AG09309 (cell line): ENCODE results near the gene ADGRG4.
"Not testable (repeated sequence)": the region's sequence is repeated elsewhere in the genome, so short reads cannot be mapped to it uniquely, and the experiment has no call there.

ENCODE experiments used
- DNase-seq: peaks from one replicate; pipeline ENCODE4 v3.0.0-alpha.2; 2010; ENCODE audit warnings: low read depth
- H3K4me3 ChIP-seq: 2 replicates; pipeline ENCODE4 v1.5.1; 2011; ENCODE audit warnings: mild to moderate bottlenecking, low read depth, low read length, moderate library complexity; ENCODE audit not compliant: control insufficient read depth
- TF ChIP-seq, protein P1 (sequence below): IDR thresholded peaks from 2 replicates; pipeline ENCODE4 v1.5.1; 2011; ENCODE audit warnings: mild to moderate bottlenecking, low read depth, low read length, inconsistent platforms; ENCODE audit not compliant: insufficient read depth, control insufficient read depth; ENCODE audit errors: missing control alignments

ADGRG4 gene

DNA sequence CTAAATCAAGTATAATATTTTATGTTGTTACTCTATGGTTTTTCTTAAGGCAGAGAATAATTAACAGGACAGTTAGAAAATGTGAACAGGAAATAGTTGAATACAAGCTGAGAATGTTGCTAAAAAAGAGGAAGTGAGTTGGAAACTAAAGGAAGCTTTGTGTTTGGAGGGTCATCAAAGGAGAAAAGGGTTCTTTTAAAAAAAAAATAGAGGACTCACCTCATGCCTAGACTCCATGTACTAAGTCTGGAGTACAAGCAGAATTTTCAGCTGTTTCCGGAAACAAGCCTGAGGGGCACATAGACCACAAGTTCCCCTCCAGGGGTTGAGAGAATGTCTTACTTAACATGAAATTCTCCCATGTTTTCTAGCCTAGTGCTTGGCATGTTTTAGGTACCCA, 29.5 kb upstream of the ADGRG4 start:
- DNase-seq = no peak
- no peak overlapping the region for H3K4me3 ChIP-seq
- TF ChIP-seq, protein P1, sequence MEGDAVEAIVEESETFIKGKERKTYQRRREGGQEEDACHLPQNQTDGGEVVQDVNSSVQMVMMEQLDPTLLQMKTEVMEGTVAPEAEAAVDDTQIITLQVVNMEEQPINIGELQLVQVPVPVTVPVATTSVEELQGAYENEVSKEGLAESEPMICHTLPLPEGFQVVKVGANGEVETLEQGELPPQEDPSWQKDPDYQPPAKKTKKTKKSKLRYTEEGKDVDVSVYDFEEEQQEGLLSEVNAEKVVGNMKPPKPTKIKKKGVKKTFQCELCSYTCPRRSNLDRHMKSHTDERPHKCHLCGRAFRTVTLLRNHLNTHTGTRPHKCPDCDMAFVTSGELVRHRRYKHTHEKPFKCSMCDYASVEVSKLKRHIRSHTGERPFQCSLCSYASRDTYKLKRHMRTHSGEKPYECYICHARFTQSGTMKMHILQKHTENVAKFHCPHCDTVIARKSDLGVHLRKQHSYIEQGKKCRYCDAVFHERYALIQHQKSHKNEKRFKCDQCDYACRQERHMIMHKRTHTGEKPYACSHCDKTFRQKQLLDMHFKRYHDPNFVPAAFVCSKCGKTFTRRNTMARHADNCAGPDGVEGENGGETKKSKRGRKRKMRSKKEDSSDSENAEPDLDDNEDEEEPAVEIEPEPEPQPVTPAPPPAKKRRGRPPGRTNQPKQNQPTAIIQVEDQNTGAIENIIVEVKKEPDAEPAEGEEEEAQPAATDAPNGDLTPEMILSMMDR = no peak

DNA sequence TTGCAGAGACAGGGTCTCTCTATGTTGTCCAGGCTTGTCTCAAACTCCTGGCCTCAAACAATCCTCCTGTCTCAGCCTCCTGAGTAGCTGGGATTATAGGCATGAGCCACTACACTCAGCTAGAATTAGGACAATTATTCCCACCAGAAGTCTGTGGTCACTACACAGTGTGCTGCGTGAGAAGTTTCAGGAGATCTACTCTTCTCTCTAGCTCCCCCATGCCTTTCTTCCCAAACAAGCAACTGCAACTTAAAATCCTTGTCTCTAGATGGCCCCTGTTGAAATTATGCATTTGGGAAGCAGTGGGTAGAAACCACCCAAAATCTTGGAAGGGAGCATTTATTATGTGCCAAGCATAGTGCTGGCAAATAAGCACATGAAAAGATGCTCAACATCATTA, 28.4 kb upstream of the ADGRG4 start:
- H3K4me3 ChIP-seq = no peak overlapping the region
- no peak for DNase-seq
- TF ChIP-seq, protein P1 = peak; percentile 11

DNA sequence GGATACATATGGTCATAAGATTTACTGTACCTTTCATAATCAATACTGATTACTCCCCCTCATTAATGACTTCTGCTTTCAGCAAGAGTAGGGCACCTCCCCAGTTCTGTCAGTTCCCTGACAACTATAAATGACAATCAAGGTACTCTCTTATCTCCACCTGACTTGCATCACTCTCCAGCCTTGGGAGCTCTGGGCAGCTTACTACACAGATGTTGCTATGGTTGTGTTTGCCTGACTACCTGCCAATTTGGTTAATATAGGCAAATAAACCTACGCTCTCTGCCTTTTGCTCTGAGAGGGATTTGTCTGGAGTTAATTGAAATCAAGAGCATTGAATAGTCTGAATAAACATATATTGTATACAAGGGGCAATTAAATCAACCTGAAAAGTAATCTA, 26.8 kb upstream of the ADGRG4 start:
- DNase-seq = no peak
- no peak overlapping the region for H3K4me3 ChIP-seq
- TF ChIP-seq, protein P1 = no peak

DNA sequence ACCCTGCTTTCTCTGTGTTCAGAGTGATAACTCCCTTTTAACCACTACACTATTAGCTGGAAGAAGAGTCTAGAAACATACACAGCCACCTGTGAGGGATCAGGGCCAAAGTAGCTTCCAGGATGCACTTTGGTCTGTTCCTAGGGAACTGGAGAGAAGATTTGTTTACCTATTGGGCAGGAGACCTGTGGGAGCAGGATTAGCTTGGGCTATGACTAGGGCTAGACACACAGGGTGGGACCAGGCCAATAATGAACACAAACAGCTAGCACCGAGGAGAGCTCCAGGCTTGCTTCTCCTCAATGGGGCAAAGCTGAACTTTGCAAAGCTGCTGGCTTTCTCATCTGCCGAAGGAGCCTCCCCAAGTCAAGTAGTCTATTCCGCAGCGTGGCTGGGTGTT, 25.2 kb upstream of the ADGRG4 start:
- TF ChIP-seq, protein P1 = no peak
- DNase-seq = no peak
- no peak overlapping the region for H3K4me3 ChIP-seq

DNA sequence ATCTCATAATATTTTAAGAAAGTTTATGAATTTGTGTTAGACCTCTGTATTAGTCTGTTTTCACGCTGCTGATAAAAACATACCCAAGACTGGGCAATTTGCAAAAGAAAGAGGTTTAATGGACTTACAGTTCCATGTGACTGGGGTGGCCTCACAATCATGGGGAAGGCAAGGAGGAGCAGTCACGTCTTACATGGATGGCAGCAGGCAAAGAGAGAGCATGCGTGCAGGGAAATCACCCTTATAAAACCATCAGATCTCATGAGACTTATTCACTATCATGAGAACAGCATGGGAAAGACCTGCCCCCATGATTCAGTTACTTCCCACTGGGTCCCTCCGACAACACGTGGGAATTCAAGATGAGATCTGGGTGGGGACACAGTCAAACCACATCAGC, 14.4 kb upstream of the ADGRG4 start:
- H3K4me3 ChIP-seq, DNase-seq: not testable (repeated sequence)

DNA sequence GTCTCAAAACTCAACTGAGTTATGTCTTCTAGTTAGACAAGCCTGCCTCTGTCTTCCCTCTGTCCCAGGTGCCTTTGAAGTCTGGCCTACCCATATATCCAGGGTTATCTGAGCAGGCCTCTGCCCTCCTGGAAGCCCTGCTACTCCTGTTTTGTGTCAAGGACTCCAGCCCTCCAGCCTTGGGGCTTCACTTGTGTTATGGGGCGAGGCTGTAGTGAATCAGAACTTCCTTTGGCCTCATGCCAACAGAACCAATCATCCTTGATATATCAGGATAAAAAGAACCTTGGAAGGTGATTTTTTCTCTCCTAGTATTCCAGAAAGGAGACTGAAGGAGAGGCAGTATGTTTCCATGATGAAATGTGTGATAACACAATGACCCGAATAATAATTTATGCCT, 8.9 kb upstream of the ADGRG4 start:
- DNase-seq = no peak
- TF ChIP-seq, protein P1 = no peak
- no peak overlapping the region for H3K4me3 ChIP-seq

DNA sequence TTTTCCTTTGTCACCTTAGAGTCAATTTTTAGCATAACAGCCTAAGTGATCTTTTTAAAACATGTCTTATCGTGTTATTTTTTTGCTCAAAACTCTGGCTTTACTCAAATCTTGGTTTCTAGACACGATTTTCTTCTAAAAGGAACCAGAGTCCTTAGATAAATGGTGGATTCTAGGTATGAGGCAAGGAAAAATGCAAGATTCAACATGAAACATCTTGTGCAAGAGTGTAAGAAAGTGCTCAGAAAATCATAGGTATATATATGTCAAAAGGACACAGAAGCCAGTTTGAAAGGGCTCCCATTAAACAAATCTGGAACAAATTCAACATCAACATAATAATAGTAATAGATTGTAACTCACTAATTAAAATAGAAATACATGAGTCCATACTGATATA, 8.1 kb upstream of the ADGRG4 start:
- TF ChIP-seq, protein P1 = no peak
- DNase-seq = no peak
- no peak overlapping the region for H3K4me3 ChIP-seq
